ENCODE measurements around the gene ATXN7L2.

DNA sequence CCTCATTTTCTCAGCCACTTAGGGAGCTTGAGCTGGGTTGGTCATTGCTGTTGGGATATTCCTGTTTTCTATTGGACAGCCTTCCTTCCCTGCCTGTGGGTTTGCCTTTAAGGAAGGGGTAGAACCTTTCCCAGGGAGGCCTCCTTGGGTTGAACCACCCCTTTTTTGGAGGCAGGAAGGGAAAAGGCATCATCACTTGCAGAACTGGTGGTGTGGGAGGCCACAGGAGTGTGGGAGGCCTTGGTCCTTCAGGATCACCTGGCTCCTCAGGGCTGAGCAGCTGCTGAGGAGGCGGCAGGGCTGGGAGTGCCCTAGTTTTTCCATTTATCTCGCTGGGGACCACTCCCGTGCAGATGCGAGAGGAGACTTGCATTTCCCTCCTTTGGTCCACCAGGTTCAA is 9.5 kb downstream of the ATXN7L2 start:
- no peak for TF ChIP-seq GATA3 (IDR thresholded peaks at IDR 0.05; ENCODE audit: low read depth, low read length)
- TF ChIP-seq GATA2 (IDR thresholded peaks at IDR 0.05; ENCODE audit: low read depth, low read length), result no peak

Data from SH-SY5Y (cell line).